Measurements from ENCODE around the gene KDM3B.

KDM3B gene

DNA sequence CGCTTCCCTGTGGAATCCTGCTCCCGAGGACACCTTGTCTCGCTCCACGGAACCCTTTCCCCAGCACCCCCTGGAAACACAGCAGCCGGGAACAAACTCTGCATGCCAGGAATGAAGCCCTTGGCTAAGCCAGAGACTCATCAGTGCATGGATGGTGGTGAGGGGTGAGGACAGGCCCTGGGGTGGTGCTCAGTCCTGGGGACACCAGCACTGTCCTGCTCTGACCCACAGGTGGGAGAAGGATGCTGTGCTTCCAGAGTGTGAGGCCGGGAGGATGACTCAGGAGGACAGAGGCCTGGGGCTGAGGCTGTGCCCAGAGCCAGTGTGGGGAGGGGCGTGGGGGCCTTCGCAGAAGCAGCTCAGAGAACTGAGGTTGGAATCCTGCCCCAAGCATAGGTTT, 101.6 kb downstream of the KDM3B start:
- peak; percentile 65 for DNase-seq

DNA sequence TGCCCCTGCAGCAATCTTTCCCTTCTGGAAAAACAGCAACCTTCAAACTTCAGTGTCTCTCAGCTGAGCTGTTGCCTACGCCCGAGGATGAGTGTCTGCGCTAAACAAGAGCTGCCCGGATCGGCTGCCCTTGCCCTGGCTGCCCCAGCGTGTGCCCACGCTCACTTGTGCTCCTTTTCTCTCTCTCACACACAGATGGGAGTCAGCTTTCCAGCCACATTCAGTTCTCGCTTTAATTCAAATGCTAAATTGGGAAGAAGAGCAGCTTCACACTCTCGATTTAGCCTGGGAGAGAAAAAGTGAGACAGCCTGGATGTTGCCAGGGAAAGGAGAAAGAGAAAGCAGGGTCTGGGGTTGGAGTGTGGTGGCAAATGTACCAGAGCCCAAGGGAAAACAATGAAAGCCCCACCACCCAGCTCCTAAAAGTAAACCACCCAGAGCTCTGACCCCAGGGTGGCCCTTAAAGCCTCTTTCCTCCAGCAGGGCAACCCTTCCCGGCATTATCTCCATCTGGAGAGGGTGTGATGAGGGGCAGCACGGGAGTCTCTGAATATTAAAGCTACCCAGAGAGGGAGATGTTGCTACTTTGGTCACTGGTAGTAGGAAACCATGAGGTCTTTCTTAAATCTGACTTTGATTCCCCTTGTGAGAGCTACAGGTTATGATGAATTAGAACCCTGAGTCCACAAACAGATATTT, 102.9 kb downstream of the KDM3B start:
- peak; percentile 46 for DNase-seq

GRCh38 chr5:138457531-138458275, 105.2 kb downstream of the KDM3B start:
- DNase-seq: peak; percentile 55

- DNase-seq: peak; percentile 50
Measured at GRCh38 chr5:138458384-138458783, 105.9 kb downstream of the KDM3B start.

DNA sequence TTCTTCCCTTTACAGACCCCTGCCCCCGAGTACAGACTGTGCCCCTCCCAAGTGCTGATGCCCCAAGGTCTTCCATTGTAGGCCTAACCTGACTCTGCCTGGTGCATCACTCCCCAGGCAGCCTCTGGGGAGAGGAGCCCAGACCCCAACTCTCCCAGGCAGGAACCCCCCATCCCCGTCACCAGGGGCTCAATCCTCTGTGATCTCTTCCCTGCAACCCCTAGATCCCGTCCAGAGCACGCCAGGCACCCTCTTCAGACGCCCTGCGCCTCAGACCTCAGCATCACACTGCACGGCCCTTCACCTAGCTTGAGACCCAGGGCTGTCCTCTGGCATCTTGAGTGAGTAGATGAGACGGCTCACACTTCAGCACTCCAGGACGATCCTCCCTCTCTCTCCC, 106.4 kb downstream of the KDM3B start:
- peak; percentile 49 for DNase-seq

DNA sequence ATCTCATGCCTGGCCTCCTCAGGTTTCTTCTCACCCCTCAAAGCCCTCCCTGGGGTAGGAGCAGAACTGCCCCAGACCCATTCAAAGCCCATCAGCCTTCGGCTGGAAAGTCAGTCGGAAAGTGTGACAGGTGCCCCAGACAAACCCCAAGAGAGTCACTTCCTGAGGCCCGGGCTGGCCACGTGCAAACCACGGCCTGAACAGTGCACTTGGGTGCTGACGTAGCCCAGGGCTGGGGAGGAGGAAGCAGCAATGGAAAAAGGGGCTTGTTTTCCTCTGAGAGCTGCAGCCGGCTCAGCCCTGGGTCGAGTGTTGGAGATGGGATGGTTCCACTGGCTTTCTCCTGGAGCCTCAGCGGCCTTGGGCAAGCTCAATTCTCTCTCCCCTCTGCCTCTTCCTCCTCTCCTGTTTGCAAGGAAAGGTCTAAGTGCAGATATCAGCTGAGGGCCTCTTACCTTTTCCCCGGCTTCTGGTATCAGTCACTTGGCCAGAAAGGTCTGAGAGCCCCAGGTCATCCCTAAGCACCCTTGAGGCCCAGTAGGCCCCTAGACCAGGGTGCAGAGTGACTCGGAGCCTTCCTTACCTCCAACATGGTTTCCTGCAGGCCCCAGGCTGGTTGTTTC, 106.9 kb downstream of the KDM3B start:
- peak; percentile 58 for DNase-seq

DNA sequence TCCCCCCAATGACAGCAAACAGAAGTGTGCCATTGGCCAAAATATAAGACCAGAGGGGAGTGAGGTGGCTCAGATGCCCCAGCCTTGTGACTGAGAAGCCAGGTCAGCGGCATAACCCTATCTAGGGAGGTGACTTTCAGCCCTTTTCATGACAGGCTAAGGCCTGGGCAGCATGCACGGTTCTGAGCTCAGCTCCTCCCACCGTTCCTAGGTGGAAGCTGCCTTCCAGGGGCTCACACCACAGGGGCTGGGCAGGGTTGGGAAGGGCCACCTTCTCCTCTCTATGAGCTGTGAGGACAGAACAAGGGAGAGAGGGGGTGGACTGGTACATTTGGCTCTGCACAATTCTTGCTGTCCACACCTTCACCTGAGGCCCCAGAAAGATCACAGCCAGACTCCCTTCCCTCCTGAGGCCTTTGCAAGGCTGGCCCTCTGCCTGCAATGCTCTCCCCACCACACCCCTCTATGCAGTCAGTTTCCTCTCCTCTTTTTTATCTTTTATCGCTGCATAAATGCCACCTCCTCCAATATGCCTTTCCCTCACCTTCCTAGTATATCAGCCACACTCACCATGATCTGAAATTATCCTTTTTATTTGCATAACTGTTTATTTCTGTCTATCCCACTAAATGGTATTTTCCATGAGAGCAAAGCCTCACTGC, 107.7 kb downstream of the KDM3B start:
- DNase-seq: no peak

DNA sequence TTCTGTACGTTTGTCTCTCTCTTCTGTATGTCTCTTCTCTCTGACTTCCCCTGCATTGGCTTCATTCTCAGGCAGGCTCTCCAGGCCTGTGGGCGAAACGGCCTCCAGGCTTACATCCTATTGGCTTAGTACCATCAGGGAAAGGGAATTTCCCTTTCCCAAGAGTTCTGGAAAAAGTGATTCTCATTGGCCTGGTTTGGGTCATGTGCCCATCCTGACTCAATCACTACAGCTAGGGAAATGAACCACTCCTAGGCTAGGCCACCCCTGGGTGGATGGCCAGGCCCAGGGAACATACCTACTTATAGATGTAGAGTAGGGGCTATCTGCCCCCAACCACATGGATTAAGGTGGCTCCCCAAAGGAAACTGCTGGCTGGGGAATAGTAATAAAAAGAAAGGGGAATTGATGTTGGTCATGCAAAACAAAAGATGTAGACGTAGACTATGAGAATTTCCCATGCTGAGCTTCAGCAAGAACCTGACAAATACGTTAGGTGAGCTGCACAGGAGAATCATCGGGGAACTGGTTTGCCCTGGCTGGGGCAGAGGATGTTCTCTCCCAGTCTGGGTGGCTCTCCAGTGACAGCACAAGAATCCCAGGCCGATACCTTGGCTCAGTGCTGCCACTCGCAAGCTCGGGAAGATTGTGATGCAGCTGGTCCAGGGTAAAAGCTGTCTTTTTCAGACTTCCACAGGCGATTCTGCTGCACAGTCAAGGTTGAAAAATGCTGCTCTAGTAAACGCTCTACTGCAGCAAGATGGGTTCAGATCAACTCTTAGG, 109.0 kb downstream of the KDM3B start:
- DNase-seq: peak; percentile 64

DNA sequence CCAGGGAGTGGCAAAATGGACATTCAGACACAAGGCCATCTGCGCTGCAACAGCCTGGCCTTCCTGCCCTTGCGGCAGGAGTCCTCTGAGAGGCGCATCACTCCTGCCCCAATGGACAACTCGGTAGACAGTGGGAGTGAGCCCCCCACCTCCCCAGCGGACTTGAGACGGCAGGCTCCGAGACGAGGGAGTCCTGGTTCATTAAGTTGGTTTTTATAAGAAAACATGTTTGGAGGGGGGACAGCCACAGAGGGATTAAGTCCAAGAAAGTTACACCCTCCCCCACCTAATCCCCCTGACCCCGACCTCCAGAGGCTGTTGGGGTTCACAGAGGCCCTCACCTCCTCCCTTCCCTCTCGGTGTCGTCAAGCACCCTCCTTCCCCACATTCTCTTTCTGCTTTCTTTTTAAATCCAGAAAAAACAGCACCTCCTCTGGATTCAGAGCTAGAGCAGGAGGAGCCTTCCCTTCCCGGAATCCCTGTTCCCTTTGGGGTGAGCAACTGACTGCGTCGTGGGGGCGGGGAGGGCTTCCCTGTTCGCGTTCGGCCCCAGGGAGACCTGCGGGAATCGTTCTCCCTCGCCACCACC, 111.0 kb downstream of the KDM3B start:
- peak; percentile 50 for DNase-seq

GRCh38 chr5:138464008-138464387, 111.5 kb downstream of the KDM3B start:
- DNase-seq: peak; percentile 95

GRCh38 chr5:138464388-138465260, 112.1 kb downstream of the KDM3B start:
- peak; percentile 99 for DNase-seq

- peak; percentile 97 for DNase-seq
Measured at GRCh38 chr5:138465261-138466124, 113.0 kb downstream of the KDM3B start, which contains the start of gene EGR1. EGR1 (plus strand) TSS chr5:138465479; CDS start chr5:138465762, 283 bp downstream.

- DNase-seq: peak; percentile 52
Measured at GRCh38 chr5:138466125-138466899, 113.8 kb downstream of the KDM3B start.

DNA sequence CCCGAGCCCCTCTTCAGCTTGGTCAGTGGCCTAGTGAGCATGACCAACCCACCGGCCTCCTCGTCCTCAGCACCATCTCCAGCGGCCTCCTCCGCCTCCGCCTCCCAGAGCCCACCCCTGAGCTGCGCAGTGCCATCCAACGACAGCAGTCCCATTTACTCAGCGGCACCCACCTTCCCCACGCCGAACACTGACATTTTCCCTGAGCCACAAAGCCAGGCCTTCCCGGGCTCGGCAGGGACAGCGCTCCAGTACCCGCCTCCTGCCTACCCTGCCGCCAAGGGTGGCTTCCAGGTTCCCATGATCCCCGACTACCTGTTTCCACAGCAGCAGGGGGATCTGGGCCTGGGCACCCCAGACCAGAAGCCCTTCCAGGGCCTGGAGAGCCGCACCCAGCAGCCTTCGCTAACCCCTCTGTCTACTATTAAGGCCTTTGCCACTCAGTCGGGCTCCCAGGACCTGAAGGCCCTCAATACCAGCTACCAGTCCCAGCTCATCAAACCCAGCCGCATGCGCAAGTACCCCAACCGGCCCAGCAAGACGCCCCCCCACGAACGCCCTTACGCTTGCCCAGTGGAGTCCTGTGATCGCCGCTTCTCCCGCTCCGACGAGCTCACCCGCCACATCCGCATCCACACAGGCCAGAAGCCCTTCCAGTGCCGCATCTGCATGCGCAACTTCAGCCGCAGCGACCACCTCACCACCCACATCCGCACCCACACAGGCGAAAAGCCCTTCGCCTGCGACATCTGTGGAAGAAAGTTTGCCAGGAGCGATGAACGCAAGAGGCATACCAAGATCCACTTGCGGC, 114.6 kb downstream of the KDM3B start:
- DNase-seq: peak; percentile 55

DNA sequence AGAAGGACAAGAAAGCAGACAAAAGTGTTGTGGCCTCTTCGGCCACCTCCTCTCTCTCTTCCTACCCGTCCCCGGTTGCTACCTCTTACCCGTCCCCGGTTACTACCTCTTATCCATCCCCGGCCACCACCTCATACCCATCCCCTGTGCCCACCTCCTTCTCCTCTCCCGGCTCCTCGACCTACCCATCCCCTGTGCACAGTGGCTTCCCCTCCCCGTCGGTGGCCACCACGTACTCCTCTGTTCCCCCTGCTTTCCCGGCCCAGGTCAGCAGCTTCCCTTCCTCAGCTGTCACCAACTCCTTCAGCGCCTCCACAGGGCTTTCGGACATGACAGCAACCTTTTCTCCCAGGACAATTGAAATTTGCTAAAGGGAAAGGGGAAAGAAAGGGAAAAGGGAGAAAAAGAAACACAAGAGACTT, 115.2 kb downstream of the KDM3B start:
- peak; percentile 52 for DNase-seq

DNA sequence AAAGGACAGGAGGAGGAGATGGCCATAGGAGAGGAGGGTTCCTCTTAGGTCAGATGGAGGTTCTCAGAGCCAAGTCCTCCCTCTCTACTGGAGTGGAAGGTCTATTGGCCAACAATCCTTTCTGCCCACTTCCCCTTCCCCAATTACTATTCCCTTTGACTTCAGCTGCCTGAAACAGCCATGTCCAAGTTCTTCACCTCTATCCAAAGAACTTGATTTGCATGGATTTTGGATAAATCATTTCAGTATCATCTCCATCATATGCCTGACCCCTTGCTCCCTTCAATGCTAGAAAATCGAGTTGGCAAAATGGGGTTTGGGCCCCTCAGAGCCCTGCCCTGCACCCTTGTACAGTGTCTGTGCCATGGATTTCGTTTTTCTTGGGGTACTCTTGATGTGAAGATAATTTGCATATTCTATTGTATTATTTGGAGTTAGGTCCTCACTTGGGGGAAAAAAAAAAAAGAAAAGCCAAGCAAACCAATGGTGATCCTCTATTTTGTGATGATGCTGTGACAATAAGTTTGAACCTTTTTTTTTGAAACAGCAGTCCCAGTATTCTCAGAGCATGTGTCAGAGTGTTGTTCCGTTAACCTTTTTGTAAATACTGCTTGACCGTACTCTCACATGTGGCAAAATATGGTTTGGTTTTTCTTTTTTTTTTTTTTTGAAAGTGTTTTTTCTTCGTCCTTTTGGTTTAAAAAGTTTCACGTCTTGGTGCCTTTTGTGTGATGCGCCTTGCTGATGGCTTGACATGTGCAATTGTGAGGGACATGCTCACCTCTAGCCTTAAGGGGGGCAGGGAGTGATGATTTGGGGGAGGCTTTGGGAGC, 115.9 kb downstream of the KDM3B start:
- DNase-seq: peak; percentile 42

DNA sequence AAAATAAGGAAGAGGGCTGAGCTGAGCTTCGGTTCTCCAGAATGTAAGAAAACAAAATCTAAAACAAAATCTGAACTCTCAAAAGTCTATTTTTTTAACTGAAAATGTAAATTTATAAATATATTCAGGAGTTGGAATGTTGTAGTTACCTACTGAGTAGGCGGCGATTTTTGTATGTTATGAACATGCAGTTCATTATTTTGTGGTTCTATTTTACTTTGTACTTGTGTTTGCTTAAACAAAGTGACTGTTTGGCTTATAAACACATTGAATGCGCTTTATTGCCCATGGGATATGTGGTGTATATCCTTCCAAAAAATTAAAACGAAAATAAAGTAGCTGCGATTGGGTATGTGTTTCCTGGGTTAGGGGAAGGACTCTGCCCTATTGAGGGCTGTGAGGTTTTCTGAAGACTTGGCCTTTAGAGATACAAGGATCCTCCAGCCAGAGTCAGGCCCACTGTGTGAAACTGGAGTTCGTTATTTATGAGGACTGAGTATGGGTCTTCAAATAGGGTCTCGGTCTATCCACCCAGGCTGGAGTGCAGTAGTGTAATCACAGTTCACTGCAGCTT, 116.6 kb downstream of the KDM3B start:
- no peak for DNase-seq

Data from islet precursor cell (in vitro differentiated cells).